GM19025 (cell line): ENCODE data around the gene HHAT.
"Not testable (repeated sequence)": the region's sequence is repeated elsewhere in the genome, so short reads cannot be mapped to it uniquely, and the experiment has no call there.

ENCODE experiments used
- ATAC-seq: cut with Tn5 transposase; IDR thresholded peaks from one replicate; pipeline ENCODE4 v1.9.1; 2021; ENCODE audit warnings: mild to moderate bottlenecking, low read depth, moderate library complexity; ENCODE audit not compliant: unreplicated experiment

The HHAT gene

GRCh38 chr1:210627755-210628154, 299.1 kb downstream of the HHAT start:
- ATAC-seq = no peak

DNA sequence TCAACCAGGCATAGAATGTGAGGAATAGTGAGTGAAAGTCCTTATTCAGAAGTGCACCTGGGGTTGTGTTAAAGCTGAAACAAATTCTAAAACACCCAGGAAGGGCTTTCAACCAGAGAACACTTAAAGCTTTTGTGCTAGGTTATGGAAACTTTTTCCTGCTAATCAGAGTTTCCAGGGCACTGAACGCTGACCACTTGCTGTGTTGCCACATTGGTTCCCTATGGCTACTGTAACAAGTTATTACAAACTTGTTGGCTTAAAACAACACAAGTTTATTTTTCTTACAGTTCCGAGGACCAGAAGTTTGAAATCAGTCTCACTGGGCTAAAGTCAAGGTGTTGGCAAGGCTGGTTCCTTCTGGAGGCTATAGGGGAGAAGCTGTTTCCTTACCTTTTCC, 300.6 kb downstream of the HHAT start:
- ATAC-seq = no peak

DNA sequence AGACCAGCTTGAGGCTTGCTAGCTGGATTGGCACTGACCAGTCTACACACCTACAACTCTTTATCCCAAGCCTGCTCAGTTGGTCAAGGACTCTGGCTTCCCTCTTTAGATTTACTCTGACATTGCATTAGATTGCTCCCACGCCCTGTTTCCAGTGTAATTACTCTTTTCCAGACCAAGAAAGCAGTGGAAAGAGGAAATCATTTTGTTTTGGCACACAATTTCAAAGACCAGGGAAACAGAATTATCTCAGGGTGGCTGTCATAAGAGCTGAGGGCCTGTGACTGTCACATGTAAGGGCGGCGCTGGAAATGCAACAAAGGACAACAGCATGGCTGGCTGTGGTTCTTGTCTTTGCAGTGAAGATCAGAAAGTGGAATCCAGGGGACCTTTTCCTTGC, 302.7 kb downstream of the HHAT start:
- no peak for ATAC-seq

GRCh38 chr1:210633140-210633539, 304.4 kb downstream of the HHAT start:
- ATAC-seq = no peak

- ATAC-seq = no peak
These were observed 304.9 kb downstream of the HHAT start for GRCh38 chr1:210633636-210634035.

DNA sequence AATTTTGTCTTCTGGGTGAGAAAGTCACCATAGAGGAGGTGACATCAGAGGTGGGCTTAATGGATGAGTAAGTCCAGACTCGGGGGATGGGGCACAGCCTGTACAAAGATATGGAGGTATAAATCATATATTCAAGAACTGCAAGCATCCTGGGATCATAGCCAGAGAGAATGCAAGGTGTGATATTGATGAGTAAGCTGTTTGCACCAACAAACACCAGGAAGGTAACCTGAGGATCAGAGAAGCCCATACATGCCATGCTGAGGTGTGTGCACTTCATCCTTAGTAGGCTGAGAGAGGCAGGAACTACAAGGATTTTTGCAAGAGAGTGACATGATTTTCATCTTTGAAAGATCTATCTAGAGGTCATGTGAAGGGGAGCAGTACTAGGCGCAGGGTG, 306.4 kb downstream of the HHAT start:
- ATAC-seq = no peak

DNA sequence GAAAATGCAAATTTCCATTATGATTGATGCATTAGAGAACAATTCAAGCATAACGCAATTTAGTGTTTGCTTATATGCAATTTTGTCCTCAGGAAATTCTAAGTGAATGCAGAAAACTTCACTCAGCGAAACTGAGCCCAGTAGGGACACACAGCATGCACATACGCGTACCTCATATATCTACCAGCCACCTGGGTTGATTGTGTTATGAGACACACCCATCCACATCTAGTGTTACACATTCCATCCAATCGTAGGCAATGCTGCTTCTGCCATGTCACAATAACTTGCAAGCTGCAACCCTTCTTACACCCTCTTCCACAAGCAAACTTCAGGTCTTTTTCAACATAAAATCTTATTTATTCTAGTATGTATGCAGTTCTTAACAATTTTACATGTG, 312.9 kb downstream of the HHAT start:
- ATAC-seq = no peak

- no peak for ATAC-seq
These were observed 317.0 kb downstream of the HHAT start for GRCh38 chr1:210645582-210646257.

GRCh38 chr1:210646258-210646616, 317.5 kb downstream of the HHAT start:
- no peak for ATAC-seq

- ATAC-seq = no peak
These were observed 319.0 kb downstream of the HHAT start for GRCh38 chr1:210647406-210648333.

- no peak for ATAC-seq
These were observed 320.0 kb downstream of the HHAT start for GRCh38 chr1:210648588-210649269.

- no peak for ATAC-seq
These were observed 321.7 kb downstream of the HHAT start for GRCh38 chr1:210650403-210650802.

DNA sequence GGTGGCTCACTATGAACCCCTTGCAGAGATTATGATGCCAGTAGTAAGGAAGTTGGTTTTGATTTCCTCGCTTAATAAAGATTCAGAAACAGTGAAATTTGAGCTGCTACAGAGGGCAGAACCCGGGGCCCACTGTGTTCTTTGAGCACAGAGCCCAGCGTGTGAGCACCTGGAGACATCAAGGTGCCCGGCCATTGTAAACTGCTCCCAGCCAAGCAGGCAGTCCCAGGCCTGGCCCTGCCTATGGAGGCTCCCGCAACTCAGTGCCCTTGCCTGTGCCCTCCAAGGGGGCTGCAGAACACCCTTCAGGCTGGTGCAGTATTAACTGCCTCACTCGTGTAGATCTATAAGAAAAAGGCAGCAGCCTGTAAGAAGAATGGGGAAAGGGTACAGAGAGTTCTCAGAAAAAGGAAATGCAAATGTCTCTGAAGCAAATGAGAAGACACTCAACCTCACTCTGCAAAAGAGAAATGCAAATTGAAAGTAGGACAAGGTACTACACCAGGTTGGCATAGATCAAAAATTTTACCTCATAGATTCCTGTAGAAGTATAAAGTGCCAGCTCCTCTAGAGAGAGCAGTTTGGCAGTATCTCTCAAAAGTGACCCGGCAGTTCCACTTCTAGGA, 323.7 kb downstream of the HHAT start:
- no peak for ATAC-seq

- no peak for ATAC-seq
These were observed 325.1 kb downstream of the HHAT start for GRCh38 chr1:210653771-210654170.

DNA sequence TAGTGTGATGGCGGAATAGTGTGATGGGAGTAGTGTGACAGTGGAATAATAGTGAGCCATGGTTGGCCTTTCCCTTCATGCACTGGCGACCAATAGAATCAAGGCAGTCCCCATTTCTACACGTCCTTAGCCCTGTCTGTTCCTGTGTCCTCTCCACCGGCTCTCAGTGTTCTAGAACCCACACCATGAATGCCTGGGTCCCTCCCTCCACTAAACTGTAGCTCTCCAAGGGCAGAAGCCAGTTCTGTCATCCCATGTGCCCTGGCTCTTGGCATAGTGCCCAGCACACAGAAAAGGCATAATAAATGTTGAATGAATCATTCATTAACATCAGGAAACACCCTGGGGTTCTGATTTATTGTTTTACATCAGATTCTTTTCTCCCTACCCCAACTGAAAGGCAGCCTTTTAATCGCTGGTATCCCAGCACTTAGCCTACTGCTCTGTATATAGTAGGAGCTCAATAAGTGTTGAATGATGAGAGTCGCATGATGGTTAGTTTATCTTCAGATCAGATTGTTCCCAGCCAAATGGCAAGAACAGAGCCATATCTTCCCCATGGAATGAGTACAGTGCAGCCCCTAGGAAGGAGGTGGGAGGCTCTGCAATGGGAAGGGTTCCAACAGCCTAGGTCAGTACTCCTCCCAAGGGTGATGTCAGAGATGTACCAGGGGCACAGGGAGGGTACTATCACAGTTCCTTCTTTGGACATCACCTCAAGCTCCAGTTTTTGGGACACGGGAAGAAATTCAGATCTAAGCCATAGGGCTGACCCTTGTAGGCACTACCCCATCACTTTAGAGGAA, 325.7 kb downstream of the HHAT start:
- ATAC-seq = no peak

DNA sequence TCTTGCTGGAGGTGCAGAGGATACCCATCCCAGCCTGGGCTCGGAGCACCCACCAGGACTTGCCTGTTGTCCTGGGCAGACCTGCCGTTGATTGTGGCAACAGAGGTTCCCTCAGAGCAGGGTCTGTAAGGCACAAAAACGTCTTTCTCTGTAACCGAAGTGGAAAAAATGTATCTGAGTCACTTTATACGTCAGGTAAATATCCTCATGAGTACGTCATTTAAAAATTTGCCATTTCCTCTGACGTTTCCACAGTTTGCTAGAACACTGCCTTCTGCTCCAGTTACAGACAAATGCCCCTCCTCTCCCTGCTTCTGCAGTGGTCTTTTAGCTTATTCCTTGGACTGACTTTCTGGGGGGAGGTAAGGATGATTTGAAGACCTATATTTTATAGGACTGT, 326.8 kb downstream of the HHAT start:
- ATAC-seq = no peak

DNA sequence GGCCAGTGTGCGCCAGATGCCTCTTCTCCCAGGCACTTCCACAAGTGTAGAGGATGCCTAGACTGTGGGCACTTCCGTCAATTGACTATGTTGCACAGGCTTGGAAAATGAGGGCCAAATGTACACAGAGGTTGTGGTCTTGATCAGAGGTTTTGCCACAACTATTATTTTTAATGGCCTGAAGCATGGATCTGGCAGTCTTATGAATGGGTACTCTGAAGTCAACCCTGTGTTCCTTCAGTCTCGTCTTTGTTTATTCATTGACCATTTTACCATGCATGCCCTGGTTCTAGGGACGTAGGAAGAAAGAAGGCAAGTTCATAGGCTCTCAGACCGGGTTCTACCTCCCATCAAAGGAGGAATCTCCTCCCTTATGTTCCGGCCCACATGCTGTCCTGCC, 329.1 kb downstream of the HHAT start:
- no peak for ATAC-seq

- not testable (repeated sequence) for ATAC-seq
These were observed 332.8 kb downstream of the HHAT start for GRCh38 chr1:210661520-210661919.

DNA sequence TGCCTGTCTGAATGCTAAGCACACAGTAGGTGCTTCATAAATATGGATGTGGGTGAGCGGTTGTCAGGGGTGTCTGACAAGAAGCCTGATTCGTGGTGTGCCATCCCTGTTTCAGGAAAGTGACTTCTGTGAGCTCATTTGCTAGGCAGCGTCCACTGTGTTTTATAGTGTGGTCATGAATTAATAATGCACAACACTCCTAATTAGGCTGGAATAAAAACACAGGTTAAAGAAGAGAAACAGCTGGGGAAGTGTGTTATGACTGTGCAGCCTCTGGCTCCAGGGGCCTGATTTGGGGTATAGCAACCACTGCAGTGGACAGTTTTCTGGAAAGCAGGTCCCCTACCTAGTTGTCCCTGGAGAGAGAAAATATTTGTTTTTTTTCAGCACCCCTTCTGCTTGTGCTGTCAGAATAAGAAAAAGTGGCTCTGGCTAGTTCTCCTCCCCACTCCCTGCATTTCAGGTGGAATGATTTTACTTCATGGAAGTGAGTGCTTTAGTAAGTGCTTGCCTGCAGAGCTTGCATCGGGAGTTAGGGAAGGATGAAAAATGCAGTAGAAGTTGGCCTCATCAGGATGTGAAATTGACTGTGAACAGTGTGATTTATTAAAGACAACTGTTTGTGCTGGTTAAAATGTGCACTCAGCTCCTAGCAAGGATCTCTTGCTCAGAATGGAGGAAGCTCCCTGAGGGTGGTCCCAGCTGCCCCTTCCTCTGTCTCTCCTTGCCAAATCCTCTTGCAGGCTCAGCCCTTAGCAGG, 333.8 kb downstream of the HHAT start:
- ATAC-seq = no peak
